CD4-positive, alpha-beta T cell (primary cell): ENCODE results near the gene AKNA. TPM values are rescaled to one million over a fixed set of nuclear protein-coding genes. Genes with fewer than 3 reads are reported as not detected.

Source experiments
- ATAC-seq: fragments of 200-7000 bp; cut with Tn5 transposase; one replicate; pipeline ENCODE4 v1.10.0; 2022; ENCODE audit warnings: mild to moderate bottlenecking; ENCODE audit not compliant: poor library complexity
- CTCF ChIA-PET: fragments of 350-600 bp; sonication (Branson Sonifier 250); formaldehyde crosslinking; loops from one replicate; lab custom pipeline; 2021; ENCODE audit warnings: antibody characterized with exemption, inconsistent platforms; lab: Charles Lee
- POLR2A ChIA-PET: fragments of 350-600 bp; sonication (Branson Sonifier 250); formaldehyde crosslinking; loops from one replicate; lab custom pipeline; 2021; ENCODE audit warnings: antibody characterized with exemption, inconsistent platforms; lab: Charles Lee
- DNase-seq, 14 experiments: peaks; one replicate each; pipeline ENCODE4 v3.0.0-alpha.2; 2013 to 2020; ENCODE audit warnings: mixed read lengths in 2 of 14
- H3K27ac ChIP-seq, 2 donors: one replicate each; pipeline versions ENCODE4 v1.5.1 to v1.7.0; 2013; ENCODE audit warnings: low read length in 2 of 2, low read depth in 1 of 2, mild to moderate bottlenecking in 1 of 2
- H3K27me3 ChIP-seq, 2 experiments: 1 replicate in 1 of 2; 2 replicates in 1 of 2; pipeline versions ENCODE4 v1.6.1 to v1.7.0; 2013; ENCODE audit warnings: low read length in 2 of 2, control low read depth in 1 of 2, mild to moderate bottlenecking in 1 of 2, moderate library complexity in 1 of 2; ENCODE audit not compliant: insufficient read depth in 2 of 2, control insufficient read depth in 1 of 2
- H3K36me3 ChIP-seq: one replicate; pipeline ENCODE4 v1.6.1; 2013; ENCODE audit warnings: low read length, control low read depth; ENCODE audit not compliant: insufficient read depth
- H3K4me1 ChIP-seq: one replicate; pipeline ENCODE4 v1.6.1; 2013; ENCODE audit warnings: low read length, control low read depth; ENCODE audit not compliant: insufficient read depth
- H3K4me3 ChIP-seq: one replicate; pipeline ENCODE4 v1.5.1; 2013; ENCODE audit warnings: mild to moderate bottlenecking, low read length, moderate library complexity
- H3K9me3 ChIP-seq, 2 experiments: 1 replicate in 1 of 2; 2 replicates in 1 of 2; pipeline versions ENCODE4 v1.6.1 to v1.7.0; 2013; ENCODE audit warnings: low read length in 2 of 2, mild to moderate bottlenecking in 2 of 2, control low read depth in 1 of 2, moderate library complexity in 1 of 2; ENCODE audit not compliant: control insufficient read depth in 1 of 2, insufficient read depth in 1 of 2
- H3K27ac Mint-ChIP-seq: one replicate; pipeline ENCODE4 v1.8.0; 2020; ENCODE audit warnings: mixed read lengths
- H3K27me3 Mint-ChIP-seq: one replicate; pipeline ENCODE4 v1.8.0; 2021; ENCODE audit warnings: mixed read lengths
- H3K36me3 Mint-ChIP-seq: one replicate; pipeline ENCODE4 v1.8.0; 2021; ENCODE audit warnings: low read depth, mixed read lengths
- H3K4me1 Mint-ChIP-seq: one replicate; pipeline ENCODE4 v1.8.0; 2021; ENCODE audit warnings: low read depth, mixed read lengths
- H3K4me3 Mint-ChIP-seq: one replicate; pipeline ENCODE4 v1.8.0; 2020; ENCODE audit warnings: mild to moderate bottlenecking, mixed read lengths
- H3K9me3 Mint-ChIP-seq: one replicate; pipeline ENCODE4 v1.8.0; 2020; ENCODE audit warnings: mixed read lengths
- CTCF ChIP-seq: fragments of 200-600 bp; IDR thresholded peaks from one replicate; pipeline ENCODE4 v1.8.0; 2022; ENCODE audit warnings: antibody characterized with exemption, mild to moderate bottlenecking
- intact Hi-C, 2 experiments: fragments of 100-400 bp; cut with DNase I in 1 of 2; cut with micrococcal nuclease in 1 of 2; formaldehyde crosslinking; loops; one replicate each; pipeline versions ENCODE4 v1.15.1 to v1.9.0; 2023 to 2025; cut with DNase I, micrococcal nuclease
- total RNA-seq, 174 experiments: library from RNA in 2 of 174; stranded (reverse) in 2 of 174; gene quantifications; one replicate each; pipeline ENCODE4 v1.2.3 and lab custom pipeline; 2021 to 2026

Gene AKNA
- total RNA-seq, 2 experiments from 2014 or later, result 247 to 258 TPM

GRCh38 chr9:114426046-114426948 lies 38.5 kb upstream of the AKNA start:
- no peak overlapping the region for H3K27ac ChIP-seq
- Mint-ChIP-seq H3K27ac (no peak overlapping the region), H3K27me3 (no peaks in the 10 kb centered on the region), H3K4me1 (no peaks in the 10 kb centered on the region), H3K9me3 (no peaks in the 10 kb centered on the region), H3K4me3 (no peak overlapping the region), H3K36me3 (no peaks in the 10 kb centered on the region)
- ChIA-PET POLR2A (no interaction called here), CTCF (no interaction called here)
- TF ChIP-seq CTCF, result no peak
- no peak for ATAC-seq
- no peaks in the 10 kb centered on the region for H3K36me3 ChIP-seq
- intact Hi-C loops, result no loop called here
- no peaks in the 10 kb centered on the region for H3K27me3 ChIP-seq
- H3K9me3 ChIP-seq, result no peaks in the 10 kb centered on the region
- H3K4me3 ChIP-seq, result no peak overlapping the region
- no peak for DNase-seq
- no peaks in the 10 kb centered on the region for H3K4me1 ChIP-seq

DNA sequence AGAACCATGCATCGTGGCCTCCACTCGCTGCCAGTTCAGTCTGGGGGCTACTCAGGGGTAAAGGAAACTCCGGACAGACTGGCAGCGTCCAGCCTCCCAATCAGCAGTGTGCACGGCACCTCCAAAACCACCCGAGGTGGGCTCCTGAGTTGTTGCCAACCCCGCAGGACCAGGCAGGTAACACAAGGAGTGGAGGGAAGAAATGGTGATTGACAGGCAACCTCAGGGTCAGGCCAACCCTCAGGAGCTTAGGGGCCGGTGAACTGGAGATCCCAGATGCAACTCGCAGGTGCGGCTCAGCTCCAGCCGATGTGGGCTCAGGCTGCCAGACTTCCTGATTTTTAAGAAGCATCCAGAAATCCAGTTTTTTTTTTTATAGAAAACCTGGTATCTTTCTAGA lies 37.3 kb upstream of the AKNA start:
- intact Hi-C loops, result no loop called here
- Histone ChIP-seq H3K4me1 (no peaks in the 10 kb centered on the region), H3K4me3 (no peak overlapping the region), H3K27ac (no peak overlapping the region), H3K27me3 (no peaks in the 10 kb centered on the region), H3K9me3 (no peaks in the 10 kb centered on the region), H3K36me3 (no peaks in the 10 kb centered on the region)
- CTCF ChIA-PET, result no interaction called here
- Mint-ChIP-seq H3K27me3 (no peaks in the 10 kb centered on the region), H3K36me3 (no peaks in the 10 kb centered on the region), H3K4me1 (no peaks in the 10 kb centered on the region), H3K9me3 (no peaks in the 10 kb centered on the region), H3K4me3 (no peak overlapping the region), H3K27ac (no peak overlapping the region)
- ATAC-seq (no peak), DNase-seq (no peak)
- TF ChIP-seq CTCF, result no peak
- POLR2A ChIA-PET, result no interaction called here

GRCh38 chr9:114424126-114424525 lies 36.3 kb upstream of the AKNA start:
- Histone ChIP-seq H3K27ac (no peak overlapping the region), H3K36me3 (no peaks in the 10 kb centered on the region), H3K4me1 (no peaks in the 10 kb centered on the region), H3K4me3 (no peak overlapping the region), H3K9me3 (no peaks in the 10 kb centered on the region), H3K27me3 (no peaks in the 10 kb centered on the region)
- ChIA-PET CTCF (no interaction called here), POLR2A (no interaction called here)
- Mint-ChIP-seq H3K9me3 (no peaks in the 10 kb centered on the region), H3K27ac (no peak overlapping the region), H3K27me3 (no peaks in the 10 kb centered on the region), H3K4me3 (no peak overlapping the region), H3K36me3 (no peaks in the 10 kb centered on the region), H3K4me1 (no peaks in the 10 kb centered on the region)
- no peak for TF ChIP-seq CTCF
- intact Hi-C loops, result no loop called here
- DNase-seq (no peak), ATAC-seq (no peak)
